GM12875 (cell line): ENCODE data around the gene NBEA.

Experiments used
- H3K4me3 ChIP-seq: one replicate; pipeline ENCODE4 v1.5.1; 2011; ENCODE audit warnings: low read depth, low read length, control low read depth
- TF ChIP-seq, protein P1 (sequence below): IDR thresholded peaks from 2 replicates; pipeline ENCODE4 v1.5.1; 2011; ENCODE audit warnings: low read depth, mild to moderate bottlenecking, control low read depth, inconsistent platforms, low read length, moderate library complexity, borderline replicate concordance; ENCODE audit not compliant: insufficient read depth

Gene NBEA

DNA sequence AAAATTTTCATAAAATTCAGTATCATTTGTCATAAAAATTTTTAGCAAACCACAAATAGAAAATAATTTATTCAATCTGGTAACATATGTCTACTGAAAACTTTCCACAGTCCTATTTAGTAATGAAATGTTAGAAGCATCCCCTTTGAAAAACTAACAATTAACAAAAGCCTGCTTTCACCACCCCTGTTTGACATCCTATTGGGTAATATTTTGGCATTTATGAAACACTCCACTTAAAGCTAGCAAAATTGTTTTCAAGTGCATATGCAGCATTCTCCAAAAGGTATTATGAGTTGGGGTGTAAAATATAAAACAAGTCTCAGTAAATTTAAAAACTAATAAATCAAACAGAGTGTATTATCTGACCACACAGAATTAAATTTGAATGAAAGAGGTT, 189.4 kb downstream of the NBEA start:
- TF ChIP-seq, protein P1, sequence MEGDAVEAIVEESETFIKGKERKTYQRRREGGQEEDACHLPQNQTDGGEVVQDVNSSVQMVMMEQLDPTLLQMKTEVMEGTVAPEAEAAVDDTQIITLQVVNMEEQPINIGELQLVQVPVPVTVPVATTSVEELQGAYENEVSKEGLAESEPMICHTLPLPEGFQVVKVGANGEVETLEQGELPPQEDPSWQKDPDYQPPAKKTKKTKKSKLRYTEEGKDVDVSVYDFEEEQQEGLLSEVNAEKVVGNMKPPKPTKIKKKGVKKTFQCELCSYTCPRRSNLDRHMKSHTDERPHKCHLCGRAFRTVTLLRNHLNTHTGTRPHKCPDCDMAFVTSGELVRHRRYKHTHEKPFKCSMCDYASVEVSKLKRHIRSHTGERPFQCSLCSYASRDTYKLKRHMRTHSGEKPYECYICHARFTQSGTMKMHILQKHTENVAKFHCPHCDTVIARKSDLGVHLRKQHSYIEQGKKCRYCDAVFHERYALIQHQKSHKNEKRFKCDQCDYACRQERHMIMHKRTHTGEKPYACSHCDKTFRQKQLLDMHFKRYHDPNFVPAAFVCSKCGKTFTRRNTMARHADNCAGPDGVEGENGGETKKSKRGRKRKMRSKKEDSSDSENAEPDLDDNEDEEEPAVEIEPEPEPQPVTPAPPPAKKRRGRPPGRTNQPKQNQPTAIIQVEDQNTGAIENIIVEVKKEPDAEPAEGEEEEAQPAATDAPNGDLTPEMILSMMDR = no peak
- H3K4me3 ChIP-seq = no peak overlapping the region

DNA sequence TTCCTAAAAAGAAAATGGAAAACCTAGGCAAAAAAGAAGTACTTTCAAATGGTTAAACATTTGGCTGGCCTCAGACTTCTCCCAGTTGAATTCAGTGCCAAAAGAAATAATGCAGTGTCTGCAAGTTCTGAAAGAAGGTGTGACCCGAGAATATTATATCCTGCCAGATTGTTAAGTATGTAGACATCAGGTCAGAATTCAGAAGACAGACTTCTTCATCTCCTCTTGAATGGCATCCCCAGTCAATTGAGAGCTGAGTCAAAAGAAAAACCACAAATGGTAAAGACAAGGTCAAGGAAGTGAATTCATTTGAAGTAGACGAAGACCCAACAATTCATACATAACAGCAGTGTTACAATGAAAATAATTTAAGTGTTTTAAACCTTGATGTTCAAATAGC, 194.5 kb downstream of the NBEA start:
- TF ChIP-seq, protein P1 = no peak
- no peak overlapping the region for H3K4me3 ChIP-seq

DNA sequence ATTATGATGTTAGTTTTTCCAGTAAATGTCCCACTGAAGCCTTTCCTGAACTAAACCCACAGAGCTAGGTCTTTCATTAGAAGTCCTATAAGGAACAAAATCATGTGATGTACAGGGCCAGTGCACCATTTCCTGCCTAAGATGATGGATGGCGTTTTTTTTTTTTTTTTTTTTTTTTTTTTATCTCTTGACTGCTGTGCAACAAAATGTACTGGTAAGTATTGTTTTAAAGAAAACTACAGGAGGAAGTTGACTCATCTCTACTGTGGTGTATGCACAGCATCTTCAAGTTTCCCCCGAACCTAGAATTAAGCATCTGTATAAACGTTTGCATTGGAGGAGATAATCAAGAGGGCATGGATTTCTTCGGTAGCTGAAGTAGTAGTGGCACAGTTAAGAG, 197.5 kb downstream of the NBEA start:
- H3K4me3 ChIP-seq = no peak overlapping the region
- TF ChIP-seq, protein P1 = no peak

DNA sequence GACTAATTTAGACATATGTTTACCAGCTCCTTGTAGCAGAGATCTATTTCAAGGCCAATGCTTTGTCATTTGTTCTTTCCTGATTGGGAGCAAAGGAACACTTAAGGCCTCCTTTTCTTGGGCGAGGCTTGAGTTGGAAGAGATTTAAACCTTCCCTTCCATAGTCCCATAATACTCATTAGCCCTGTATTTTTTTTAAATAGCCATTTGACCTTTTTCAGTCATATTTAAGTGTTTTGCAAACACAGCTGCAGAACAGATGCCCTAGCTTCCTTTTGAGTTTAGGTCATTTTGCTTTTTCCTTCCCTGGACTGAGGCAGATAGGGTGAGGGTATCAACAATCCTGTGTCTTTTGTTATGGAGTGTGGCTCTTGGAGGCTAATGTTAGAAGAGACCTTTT, 198.3 kb downstream of the NBEA start:
- no peak overlapping the region for H3K4me3 ChIP-seq
- TF ChIP-seq, protein P1 = no peak

DNA sequence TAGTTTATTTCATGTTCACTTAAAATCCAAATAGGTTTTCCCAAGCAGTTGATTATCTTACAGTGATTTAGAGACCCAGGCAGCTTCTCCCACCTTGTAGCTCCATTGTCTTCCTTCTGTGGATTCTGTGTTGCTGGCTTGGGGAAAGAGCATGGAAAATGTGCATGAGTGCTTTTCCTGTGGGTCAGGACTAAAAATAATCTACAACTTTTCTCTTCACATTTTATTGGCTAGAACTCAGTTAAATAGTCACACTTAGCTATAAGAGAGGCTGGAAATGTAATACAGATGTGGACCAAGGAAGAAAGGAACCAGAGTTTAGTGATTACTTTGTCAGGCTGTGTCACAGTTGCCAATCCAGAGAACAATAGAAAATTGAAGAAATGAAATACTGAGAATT, 198.8 kb downstream of the NBEA start:
- H3K4me3 ChIP-seq = no peak overlapping the region

DNA sequence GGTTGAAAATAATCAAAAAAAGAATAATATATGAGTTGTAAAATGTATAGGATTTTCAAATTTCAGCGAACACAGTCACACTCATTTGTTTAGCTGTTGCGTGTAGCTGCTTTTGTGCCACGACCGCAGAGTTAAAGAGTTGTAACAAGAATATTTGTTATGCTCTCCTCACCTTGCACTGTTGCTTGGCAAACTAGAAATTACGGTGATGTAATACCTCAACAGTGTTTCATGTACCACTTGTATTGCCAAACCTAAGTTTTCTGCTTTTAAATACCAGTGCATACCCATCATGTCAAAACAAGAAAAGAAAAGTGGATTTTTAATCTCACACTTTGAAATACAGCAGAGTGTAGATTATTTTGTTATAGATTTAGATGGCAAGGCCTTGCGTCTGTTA, 201.1 kb downstream of the NBEA start:
- no peak overlapping the region for H3K4me3 ChIP-seq
- TF ChIP-seq, protein P1 = no peak

More for the DNA sequence above, 198.8 kb downstream of the NBEA start:
- TF ChIP-seq, protein P1 = no peak

DNA sequence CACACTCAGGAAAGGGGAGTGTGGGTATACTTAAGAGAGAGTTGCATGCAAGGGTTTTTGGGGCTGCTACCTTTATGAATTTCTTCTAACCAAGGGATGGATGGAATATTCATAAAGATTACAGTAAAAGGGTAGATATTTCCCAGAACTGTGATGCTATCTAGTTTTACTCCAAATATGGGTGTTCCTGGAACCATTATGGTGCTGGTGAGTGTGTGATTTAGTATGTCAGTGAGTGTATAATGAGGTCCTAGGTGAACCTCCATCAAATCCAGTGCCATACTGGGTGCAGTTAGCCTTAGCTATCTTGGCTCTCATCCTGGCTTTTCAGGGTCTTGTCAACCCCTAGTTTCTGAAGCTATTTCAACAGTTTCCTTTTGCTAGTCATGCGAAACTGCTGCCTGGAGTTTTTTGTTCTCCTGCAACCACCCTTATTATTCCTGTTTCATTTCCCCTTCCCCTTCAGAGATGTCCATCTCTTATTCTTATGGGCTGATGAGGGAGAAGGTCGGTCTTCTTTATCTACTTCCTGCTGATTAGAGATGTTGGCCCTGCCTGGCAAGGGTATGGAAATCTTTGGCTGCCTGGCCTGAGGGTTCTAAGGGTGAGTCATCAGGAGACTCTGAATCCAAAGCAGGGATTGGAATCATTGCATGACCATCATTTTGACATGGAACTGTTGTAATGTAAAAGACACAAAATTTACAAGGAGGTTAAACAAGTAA, 202.3 kb downstream of the NBEA start:
- TF ChIP-seq, protein P1 = no peak
- H3K4me3 ChIP-seq = no peak overlapping the region
